ENCODE measurements around the gene LUC7L. TPM values are rescaled to one million over a fixed set of nuclear protein-coding genes. Genes with fewer than 3 reads are reported as not detected.
A peak's percentile ranks its signal among the peaks of the same experiment; 100 is the strongest.
"Not testable (repeated sequence)": the region's sequence is repeated elsewhere in the genome, so short reads cannot be mapped to it uniquely, and the experiment has no call there.

Gene LUC7L
- total RNA-seq, 6 experiments from 2014 or later, result 35.8 to 47.5 (median 41.7) TPM

- H3K4me3 Mint-ChIP-seq; H3K36me3 Mint-ChIP-seq (ENCODE audit: low read depth); H3K9me3 Mint-ChIP-seq; H3K4me1 Mint-ChIP-seq (ENCODE audit: low read depth); H3K27ac Mint-ChIP-seq; DNase-seq: not testable (repeated sequence)
- peaks cover 37% of the 10 kb centered on the region for H3K27me3 Mint-ChIP-seq (ENCODE audit: insufficient read depth)
These were observed 56.8 kb downstream of the LUC7L start, which contains the start of gene HBA2 for GRCh38 chr16:172374-172941. Gene HBA2, plus strand, starts transcription at chr16:172876. Its CDS starts 37 bp downstream, at chr16:172913.

DNA sequence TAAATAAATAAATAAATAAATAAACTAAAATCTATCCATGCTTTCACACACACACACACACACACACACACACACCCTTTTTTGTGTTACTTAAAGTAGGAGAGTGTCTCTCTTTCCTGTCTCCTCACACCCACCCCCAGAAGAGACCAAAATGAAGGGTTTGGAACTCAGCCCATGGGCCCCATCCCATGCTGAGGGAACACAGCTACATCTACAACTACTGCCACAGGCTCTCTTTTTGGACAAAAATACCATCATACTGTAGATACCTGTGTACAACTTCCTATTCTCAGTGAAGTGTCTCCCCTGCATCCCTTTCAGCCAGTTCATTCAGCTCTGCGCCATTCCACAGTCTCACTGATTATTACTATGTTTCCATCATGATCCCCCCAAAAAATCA is 58.5 kb downstream of the LUC7L start:
- no peak overlapping the region for H3K4me3 Mint-ChIP-seq
- no peaks in the 10 kb centered on the region for H3K9me3 Mint-ChIP-seq

DNA sequence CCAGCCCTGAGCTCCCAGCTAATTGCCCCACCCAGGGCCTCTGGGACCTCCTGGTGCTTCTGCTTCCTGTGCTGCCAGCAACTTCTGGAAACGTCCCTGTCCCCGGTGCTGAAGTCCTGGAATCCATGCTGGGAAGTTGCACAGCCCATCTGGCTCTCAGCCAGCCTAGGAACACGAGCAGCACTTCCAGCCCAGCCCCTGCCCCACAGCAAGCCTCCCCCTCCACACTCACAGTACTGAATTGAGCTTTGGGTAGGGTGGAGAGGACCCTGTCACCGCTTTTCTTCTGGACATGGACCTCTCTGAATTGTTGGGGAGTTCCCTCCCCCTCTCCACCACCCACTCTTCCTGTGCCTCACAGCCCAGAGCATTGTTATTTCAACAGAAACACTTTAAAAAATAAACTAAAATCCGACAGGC is 59.2 kb downstream of the LUC7L start:
- H3K27me3 Mint-ChIP-seq (ENCODE audit: insufficient read depth), result peaks cover 35% of the 10 kb centered on the region
- not testable (repeated sequence) for H3K36me3 Mint-ChIP-seq (ENCODE audit: low read depth); H3K4me3 Mint-ChIP-seq; H3K9me3 Mint-ChIP-seq; H3K4me1 Mint-ChIP-seq (ENCODE audit: low read depth); H3K27ac Mint-ChIP-seq
- peak; percentile 29 for DNase-seq

More for the DNA sequence above, 58.5 kb downstream of the LUC7L start:
- TF ChIP-seq, protein P1, sequence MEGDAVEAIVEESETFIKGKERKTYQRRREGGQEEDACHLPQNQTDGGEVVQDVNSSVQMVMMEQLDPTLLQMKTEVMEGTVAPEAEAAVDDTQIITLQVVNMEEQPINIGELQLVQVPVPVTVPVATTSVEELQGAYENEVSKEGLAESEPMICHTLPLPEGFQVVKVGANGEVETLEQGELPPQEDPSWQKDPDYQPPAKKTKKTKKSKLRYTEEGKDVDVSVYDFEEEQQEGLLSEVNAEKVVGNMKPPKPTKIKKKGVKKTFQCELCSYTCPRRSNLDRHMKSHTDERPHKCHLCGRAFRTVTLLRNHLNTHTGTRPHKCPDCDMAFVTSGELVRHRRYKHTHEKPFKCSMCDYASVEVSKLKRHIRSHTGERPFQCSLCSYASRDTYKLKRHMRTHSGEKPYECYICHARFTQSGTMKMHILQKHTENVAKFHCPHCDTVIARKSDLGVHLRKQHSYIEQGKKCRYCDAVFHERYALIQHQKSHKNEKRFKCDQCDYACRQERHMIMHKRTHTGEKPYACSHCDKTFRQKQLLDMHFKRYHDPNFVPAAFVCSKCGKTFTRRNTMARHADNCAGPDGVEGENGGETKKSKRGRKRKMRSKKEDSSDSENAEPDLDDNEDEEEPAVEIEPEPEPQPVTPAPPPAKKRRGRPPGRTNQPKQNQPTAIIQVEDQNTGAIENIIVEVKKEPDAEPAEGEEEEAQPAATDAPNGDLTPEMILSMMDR (IDR thresholded peaks at IDR 0.05), result no peak
- Mint-ChIP-seq H3K27ac (no peak overlapping the region), H3K4me1 (ENCODE audit: low read depth) (peaks cover 5% of the 10 kb centered on the region; the same call in 1 of the 2 replicates), H3K27me3 (ENCODE audit: insufficient read depth) (peaks cover 42% of the 10 kb centered on the region), H3K36me3 (ENCODE audit: low read depth) (no peaks in the 10 kb centered on the region)
- no peak for DNase-seq

DNA sequence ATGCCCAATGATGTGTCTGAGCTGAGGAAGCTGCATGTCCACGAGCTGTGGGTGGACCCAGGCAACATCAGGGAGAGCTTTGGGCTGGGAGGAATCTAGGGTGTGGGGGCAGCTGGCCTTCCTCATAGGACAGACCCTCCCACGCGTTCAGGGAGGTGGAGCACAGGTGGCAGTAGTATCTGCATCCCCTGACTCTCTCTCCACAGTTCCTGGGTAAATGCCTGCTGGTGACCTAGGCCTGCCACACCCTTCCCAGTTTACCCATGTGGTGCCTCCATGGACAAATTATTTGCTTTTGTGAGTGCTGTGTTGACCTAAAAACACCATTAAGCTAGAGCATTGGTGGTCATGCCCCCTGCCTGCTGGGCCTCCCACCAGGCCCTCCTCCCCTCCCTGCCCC is 60.2 kb downstream of the LUC7L start:
- Mint-ChIP-seq H3K4me3 (no peak overlapping the region), H3K36me3 (ENCODE audit: low read depth) (no peaks in the 10 kb centered on the region), H3K27ac (no peak overlapping the region), H3K4me1 (ENCODE audit: low read depth) (peaks cover 5% of the 10 kb centered on the region; the same call in 1 of the 2 replicates), H3K9me3 (no peaks in the 10 kb centered on the region), H3K27me3 (ENCODE audit: insufficient read depth) (peaks cover 28% of the 10 kb centered on the region)
- no peak for DNase-seq
- TF ChIP-seq, protein P1 (IDR thresholded peaks at IDR 0.05), result no peak

DNA sequence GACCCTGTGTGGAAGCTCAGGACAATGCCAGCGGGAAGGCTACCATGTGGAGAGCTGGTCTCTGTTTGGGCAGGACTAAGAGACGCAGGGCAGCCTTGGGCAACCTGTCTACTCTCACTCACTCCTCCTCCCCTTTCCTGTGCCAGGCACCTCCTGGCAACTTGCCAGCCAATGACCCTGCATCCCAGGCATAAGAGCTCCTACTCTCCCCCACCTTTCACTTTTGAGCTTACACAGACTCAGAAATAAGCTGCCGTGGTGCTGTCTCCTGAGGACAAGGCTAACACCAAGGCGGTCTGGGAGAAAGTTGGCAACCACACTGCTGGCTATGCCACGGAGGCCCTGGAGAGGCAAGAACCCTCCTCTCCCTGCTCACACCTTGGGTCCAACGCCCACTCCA is 60.8 kb downstream of the LUC7L start:
- no peak for DNase-seq
- Mint-ChIP-seq H3K27me3 (ENCODE audit: insufficient read depth) (peaks cover 28% of the 10 kb centered on the region), H3K27ac (no peak overlapping the region), H3K36me3 (ENCODE audit: low read depth) (no peaks in the 10 kb centered on the region), H3K4me1 (ENCODE audit: low read depth) (peaks cover 5% of the 10 kb centered on the region; the same call in 1 of the 2 replicates), H3K9me3 (no peaks in the 10 kb centered on the region), H3K4me3 (no peak overlapping the region)
- TF ChIP-seq, protein P1 (IDR thresholded peaks at IDR 0.05), result no peak

DNA sequence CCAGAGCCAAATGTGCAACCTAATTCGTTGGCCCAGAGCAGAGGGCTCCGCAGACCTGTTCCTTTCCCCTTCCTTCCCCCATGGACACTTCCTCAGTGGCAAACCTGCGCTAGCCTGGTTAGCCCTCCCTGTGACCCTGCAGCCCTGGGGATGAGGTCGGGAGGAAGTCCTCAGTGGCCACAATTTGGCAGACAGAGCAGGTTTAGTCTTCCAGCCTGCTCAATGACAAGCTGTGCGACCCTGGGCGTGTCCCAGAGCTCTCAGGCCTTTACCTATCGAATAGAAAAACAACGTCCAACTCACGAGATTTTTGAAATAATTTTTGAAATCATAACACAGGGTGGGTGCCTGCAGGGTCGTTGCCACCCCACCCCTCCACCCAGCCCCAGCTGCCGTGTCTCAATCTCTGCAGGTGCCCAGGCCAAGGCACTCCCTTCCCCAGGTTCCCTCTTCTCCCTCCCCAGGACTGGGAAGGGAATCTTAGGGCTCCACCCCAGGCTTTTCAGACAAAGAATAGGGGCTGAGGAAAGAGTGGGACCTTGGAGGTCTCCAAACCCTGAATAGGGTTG is 62.0 kb downstream of the LUC7L start:
- H3K4me1 Mint-ChIP-seq (ENCODE audit: low read depth), result peaks cover 5% of the 10 kb centered on the region; the same call in 1 of the 2 replicates
- no peak overlapping the region for H3K4me3 Mint-ChIP-seq
- no peaks in the 10 kb centered on the region for H3K9me3 Mint-ChIP-seq
- TF ChIP-seq, protein P1 (IDR thresholded peaks at IDR 0.05), result no peak
- no peaks in the 10 kb centered on the region for H3K36me3 Mint-ChIP-seq (ENCODE audit: low read depth)
- H3K27ac Mint-ChIP-seq, result no peak overlapping the region
- peaks cover 28% of the 10 kb centered on the region for H3K27me3 Mint-ChIP-seq (ENCODE audit: insufficient read depth)
- DNase-seq, result no peak

Data from HFFc6 (cell line).